HG02678 (cell line): Measurements from ENCODE around the gene TTC13.

Experiments
- ATAC-seq: cut with Tn5 transposase; IDR thresholded peaks from one replicate; pipeline ENCODE4 v1.9.1; 2021; ENCODE audit warnings: mild to moderate bottlenecking, moderate library complexity; ENCODE audit not compliant: unreplicated experiment

TTC13 gene

GRCh38 chr1:230950404-230950803, 28.3 kb downstream of the TTC13 start:
- no peak for ATAC-seq

GRCh38 chr1:230948903-230949302, 29.8 kb downstream of the TTC13 start:
- ATAC-seq, result no peak

GRCh38 chr1:230948301-230948700, 30.4 kb downstream of the TTC13 start:
- no peak for ATAC-seq

GRCh38 chr1:230943048-230943593, 35.5 kb downstream of the TTC13 start:
- no peak for ATAC-seq

- no peak for ATAC-seq
These were observed 37.8 kb downstream of the TTC13 start for GRCh38 chr1:230940848-230941247.

- no peak for ATAC-seq
These were observed 38.7 kb downstream of the TTC13 start for GRCh38 chr1:230939806-230940489.

GRCh38 chr1:230938924-230939368, 39.7 kb downstream of the TTC13 start:
- ATAC-seq, result no peak

GRCh38 chr1:230937371-230937770, 41.3 kb downstream of the TTC13 start:
- ATAC-seq, result no peak

GRCh38 chr1:230936475-230936874, 42.2 kb downstream of the TTC13 start:
- no peak for ATAC-seq

- no peak for ATAC-seq
These were observed 42.8 kb downstream of the TTC13 start for GRCh38 chr1:230935852-230936251.

GRCh38 chr1:230930986-230931385, 47.7 kb downstream of the TTC13 start:
- no peak for ATAC-seq

GRCh38 chr1:230926182-230926581, 52.5 kb downstream of the TTC13 start:
- ATAC-seq, result no peak

GRCh38 chr1:230925608-230926007, 53.1 kb downstream of the TTC13 start:
- no peak for ATAC-seq

- no peak for ATAC-seq
These were observed 55.5 kb downstream of the TTC13 start for GRCh38 chr1:230923176-230923575.

- ATAC-seq, result no peak
These were observed 56.0 kb downstream of the TTC13 start for GRCh38 chr1:230922620-230923019.

- ATAC-seq, result no peak
These were observed 59.5 kb downstream of the TTC13 start for GRCh38 chr1:230919207-230919606.

GRCh38 chr1:230917284-230918135, 61.2 kb downstream of the TTC13 start:
- ATAC-seq, result peak; percentile 65

- peak; percentile 8 for ATAC-seq
These were observed 61.9 kb downstream of the TTC13 start for GRCh38 chr1:230916587-230917283.

GRCh38 chr1:230915078-230915477, 63.6 kb downstream of the TTC13 start:
- no peak for ATAC-seq

- no peak for ATAC-seq
These were observed 65.2 kb downstream of the TTC13 start for GRCh38 chr1:230913496-230913895.

- ATAC-seq, result no peak
These were observed 67.9 kb downstream of the TTC13 start for GRCh38 chr1:230910755-230911117.
